ENCODE results near the gene ALDH1A2.

Gene ALDH1A2

DNA sequence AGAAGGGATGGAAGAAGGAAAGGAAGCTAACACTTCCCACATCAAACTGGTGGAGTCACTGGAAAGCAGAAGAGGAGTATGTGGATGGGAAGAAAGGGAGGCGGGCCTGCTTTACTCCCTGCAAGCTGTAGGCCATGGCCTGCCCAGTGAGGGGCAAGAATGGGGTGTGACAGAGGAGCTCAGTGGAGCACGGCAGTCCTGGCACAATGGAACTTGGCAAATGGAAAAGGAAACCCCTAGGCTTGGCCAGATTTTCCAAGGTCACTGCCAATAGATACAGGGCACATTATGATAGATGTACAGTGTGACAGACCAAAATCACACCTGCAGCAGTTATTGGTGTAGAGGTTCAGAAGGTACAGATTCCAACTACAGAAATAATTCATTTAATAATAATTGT lies 111.6 kb downstream of the ALDH1A2 start:
- no peak for DNase-seq (ENCODE audit: extremely low read depth, low read depth)
- no peak overlapping the region for H3K4me3 ChIP-seq (replicated peaks; ENCODE audit: low read depth, low read length)
- TF ChIP-seq, protein P1, sequence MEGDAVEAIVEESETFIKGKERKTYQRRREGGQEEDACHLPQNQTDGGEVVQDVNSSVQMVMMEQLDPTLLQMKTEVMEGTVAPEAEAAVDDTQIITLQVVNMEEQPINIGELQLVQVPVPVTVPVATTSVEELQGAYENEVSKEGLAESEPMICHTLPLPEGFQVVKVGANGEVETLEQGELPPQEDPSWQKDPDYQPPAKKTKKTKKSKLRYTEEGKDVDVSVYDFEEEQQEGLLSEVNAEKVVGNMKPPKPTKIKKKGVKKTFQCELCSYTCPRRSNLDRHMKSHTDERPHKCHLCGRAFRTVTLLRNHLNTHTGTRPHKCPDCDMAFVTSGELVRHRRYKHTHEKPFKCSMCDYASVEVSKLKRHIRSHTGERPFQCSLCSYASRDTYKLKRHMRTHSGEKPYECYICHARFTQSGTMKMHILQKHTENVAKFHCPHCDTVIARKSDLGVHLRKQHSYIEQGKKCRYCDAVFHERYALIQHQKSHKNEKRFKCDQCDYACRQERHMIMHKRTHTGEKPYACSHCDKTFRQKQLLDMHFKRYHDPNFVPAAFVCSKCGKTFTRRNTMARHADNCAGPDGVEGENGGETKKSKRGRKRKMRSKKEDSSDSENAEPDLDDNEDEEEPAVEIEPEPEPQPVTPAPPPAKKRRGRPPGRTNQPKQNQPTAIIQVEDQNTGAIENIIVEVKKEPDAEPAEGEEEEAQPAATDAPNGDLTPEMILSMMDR (IDR thresholded peaks at IDR 0.05; ENCODE audit: low read depth, low read length, missing control alignments), result no peak

GRCh38 chr15:57951328-57951932 lies 114.1 kb downstream of the ALDH1A2 start:
- DNase-seq (ENCODE audit: extremely low read depth, low read depth), result no peak
- no peak overlapping the region for H3K4me3 ChIP-seq (replicated peaks; ENCODE audit: low read depth, low read length)
- TF ChIP-seq, protein P1 (IDR thresholded peaks at IDR 0.05; ENCODE audit: low read depth, low read length, missing control alignments), result no peak

DNA sequence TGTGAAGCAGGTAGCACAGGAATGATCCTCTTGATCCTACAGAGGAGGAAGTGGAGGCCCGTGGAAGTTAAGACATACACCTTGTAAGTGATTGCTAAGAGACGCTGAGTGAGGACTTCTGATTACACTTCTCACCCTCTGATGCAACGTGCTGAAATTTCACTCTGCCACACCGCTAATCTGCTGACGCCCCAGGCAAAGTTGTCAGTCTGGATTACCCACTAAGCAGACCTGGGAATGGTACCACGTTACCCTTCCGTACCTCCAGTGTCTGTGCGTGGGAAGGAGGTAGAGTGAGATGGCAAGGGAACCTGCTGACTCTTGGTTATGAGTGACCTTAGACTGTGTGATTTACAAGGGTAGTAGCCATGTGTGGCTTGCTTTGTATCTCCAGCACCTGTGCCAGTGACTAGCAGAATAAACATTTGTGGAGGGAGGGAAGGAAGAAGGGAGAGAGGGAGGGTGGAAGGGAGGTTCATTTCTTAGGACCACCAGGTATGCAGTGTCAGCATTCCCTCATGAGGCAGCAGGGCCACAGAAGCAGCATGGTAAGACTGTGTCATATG lies 115.0 kb downstream of the ALDH1A2 start:
- no peak for DNase-seq (ENCODE audit: extremely low read depth, low read depth)
- TF ChIP-seq, protein P1 (IDR thresholded peaks at IDR 0.05; ENCODE audit: low read depth, low read length, missing control alignments), result no peak
- no peak overlapping the region for H3K4me3 ChIP-seq (replicated peaks; ENCODE audit: low read depth, low read length)

DNA sequence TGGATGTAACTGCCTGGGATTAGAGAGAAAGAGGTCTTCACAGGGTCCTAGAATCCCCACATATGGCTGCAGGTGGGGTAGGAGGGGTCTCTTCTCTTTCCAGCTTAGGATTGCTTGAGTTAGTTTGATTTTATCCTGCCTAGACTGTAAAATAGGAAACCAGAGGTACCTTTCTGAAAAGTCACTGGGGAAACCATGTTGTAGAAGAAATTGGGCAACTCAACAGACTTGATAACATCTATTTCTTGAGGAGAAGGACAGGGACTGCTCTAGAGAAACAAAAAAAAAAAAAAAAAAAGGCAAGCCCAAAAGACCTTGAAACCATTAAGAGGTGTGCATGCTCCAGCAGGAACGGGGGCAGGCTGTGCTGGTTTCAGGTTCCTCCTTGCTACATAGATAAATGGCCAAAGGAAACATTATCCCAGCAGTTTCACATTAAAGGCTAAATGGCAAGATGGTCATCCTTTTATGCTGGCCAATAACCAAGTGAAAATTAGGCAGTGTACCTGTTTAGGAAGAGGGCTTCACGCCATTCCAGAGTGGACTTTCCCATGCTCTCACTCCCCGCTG lies 116.1 kb downstream of the ALDH1A2 start:
- H3K4me3 ChIP-seq (replicated peaks; ENCODE audit: low read depth, low read length), result no peak overlapping the region
- TF ChIP-seq, protein P1 (IDR thresholded peaks at IDR 0.05; ENCODE audit: low read depth, low read length, missing control alignments), result no peak
- DNase-seq (ENCODE audit: extremely low read depth, low read depth), result no peak

DNA sequence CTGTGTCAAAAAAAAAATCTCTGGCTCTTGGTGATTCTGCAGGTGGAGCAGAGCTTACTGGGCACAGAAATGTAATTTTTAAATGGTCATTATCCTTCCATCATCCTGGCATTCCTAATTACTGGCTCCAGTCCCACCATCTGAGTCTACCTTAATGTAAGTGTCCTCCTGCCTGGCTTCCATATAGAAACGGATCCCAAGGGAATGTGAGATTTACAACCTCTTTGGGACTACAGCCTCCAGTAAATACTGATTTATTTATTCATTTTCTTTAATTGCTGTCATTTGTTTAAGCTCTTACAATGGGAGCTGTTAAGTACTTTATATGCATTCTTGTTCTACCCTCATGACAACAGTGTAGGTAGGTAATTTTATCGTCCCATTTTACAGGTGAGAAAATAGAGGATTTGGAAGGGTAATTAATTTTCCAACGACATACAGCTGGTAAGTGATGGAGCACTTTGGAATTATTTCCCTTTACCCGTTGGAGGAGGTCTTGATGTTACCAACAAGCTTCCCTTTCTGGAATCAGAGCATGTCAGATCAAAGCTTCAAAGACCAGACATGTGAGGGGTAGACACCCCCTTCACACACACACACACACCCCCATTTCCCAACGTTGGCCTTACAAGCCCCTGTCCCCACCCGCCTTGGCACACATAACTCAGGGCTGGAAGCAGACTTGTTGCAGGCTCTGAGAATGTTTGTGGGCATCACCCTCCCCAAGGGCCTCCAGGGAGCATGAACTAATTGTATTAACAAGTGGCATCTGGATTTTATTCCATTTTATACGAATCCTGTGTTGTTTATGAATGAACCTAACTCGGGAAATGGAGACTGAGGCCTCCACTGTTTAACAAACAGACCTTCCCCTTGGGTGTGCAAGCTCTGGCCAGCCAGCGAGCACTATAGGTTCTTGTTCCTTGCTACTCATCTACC lies 116.9 kb downstream of the ALDH1A2 start:
- no peak for DNase-seq (ENCODE audit: extremely low read depth, low read depth)
- no peak overlapping the region for H3K4me3 ChIP-seq (replicated peaks; ENCODE audit: low read depth, low read length)
- TF ChIP-seq, protein P1 (IDR thresholded peaks at IDR 0.05; ENCODE audit: low read depth, low read length, missing control alignments), result no peak

DNA sequence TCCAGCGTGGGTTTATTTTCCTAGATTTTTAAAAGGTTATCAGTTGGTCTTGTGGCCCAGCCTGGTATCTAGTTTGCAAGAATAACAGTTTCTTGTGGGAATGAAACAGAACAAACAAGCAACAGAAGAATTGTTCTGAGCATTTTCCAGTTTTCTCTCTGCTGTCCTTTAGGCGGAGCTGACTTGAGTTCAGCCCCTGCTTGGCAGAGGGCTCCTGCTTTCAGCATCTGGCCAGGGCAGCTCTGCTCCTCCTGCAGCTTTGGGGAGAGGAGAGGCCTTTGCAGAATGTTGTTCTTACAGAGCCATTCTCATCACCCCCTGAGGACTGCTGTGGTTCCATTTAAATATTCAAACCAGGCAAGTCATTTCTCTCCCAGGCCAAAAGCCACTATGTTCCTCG lies 117.7 kb downstream of the ALDH1A2 start:
- DNase-seq (ENCODE audit: extremely low read depth, low read depth), result no peak
- TF ChIP-seq, protein P1 (IDR thresholded peaks at IDR 0.05; ENCODE audit: low read depth, low read length, missing control alignments), result no peak
- H3K4me3 ChIP-seq (replicated peaks; ENCODE audit: low read depth, low read length), result no peak overlapping the region
